ENCODE measurements around the gene RALGAPB.

Gene RALGAPB

DNA sequence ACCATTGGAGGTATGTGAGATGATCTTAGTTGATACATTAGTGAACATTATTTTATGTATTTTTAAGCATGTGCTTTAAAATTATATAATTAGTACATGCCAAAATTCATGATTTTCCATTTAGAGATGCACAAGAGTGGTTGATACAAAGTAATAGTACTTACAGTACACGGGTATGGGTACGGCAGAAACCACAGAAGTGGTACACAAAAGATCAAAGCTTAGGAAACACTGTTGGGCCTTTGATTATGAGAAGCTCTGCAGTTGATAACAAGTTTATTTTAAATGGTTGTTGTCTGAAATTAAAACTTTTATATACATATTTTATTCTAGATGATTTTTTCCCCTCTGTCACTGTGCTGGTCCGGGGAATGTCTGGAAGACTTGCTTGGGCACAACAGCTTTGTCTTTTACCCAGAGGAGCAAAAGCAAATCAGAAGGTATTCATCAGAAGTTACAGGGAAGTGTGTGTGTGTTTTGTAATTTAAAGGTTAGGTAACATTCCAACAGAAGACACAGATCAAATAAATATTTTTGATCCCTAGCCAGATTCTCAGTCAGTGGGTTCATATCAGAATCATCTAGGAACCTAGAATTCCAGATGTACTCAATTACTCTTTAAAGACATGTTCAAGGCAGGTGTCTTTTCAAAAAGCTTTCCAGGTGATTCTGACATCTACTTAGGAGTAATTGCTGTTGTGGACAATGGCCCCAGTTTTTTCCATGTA is 75.9 kb downstream of the RALGAPB start:
- DNase-seq = no peak

DNA sequence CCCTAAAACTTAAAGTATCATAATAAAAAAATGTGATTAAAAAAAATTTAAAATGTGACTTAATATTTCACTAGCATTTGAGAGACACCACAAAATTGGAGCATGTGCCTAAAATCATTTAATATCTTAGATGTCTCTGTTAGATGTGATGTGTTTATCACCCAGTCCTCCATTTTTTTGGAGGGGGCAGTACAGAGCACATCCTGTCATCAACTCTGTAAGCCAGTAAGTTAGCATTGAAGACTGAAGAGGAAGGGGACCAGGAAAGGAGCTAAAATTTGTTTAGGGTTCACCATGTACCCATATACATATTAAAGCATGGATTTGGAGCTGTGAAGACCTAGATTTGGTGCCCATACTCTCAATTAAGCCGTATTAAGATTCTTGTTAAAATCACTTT is 77.6 kb downstream of the RALGAPB start:
- DNase-seq = no peak

DNA sequence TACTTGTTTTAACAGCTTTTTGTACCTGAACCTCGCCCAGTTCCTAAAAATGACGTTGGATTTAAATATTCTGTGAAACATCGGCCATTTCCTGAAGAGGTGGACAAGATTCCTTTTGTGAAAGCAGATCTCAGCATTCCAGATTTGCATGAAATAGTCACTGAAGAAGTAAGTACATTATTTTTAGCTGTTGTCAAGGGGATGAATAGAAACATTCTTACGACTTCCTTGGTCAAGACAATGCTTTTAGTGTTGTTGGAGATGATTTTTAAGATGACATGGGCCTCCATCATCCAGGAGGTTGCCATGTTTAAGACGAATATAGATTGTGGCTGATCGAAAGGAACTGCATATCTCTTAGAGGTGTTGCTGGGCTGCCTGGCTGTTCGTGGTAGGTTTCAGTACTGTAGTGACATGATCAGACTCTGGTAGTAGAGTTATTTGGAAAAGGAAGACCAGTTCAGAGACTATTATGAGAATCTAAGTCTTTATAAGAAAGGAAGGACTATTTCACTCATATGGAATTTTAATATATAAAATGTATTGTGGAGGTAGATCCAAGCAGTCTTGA is 78.5 kb downstream of the RALGAPB start:
- no peak for DNase-seq

DNA sequence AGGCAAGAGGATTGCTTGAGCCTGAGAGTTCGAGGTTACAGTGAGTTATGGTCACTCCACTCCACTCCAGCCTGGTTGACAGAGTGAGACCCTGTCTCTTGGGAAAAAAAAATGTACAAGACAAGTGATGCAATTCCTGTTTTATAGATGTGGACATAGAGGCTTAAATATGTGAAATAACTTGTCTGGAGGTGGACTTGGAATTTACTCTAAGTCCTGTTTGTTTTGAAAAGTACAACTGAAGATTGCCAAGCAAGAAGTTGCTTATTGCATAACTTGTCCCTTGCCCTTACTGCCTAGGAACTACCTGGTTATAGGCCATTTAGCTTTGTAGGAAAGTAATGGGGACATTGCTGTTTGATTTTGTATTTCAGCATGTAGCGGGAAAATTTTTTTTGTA is 82.3 kb downstream of the RALGAPB start:
- no peak for DNase-seq

DNA sequence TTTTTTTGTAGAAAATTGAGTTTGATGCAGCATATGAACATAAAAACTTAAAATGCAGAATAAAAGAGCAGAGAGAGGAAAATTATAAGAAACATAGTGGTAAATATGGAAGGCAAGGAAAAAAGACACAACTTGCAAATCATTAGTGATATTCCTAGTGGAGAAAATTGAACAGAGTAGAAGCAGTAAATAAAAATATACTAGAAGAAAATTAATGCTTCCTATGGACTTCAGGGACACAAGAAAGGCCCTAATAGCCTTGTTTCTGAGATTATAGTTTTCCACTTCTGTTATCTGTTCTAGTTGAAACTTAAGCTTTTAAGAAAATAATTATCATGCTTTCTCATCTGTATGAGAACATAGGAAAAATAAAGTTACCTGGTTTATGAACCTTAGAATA is 82.8 kb downstream of the RALGAPB start:
- DNase-seq = no peak

DNA sequence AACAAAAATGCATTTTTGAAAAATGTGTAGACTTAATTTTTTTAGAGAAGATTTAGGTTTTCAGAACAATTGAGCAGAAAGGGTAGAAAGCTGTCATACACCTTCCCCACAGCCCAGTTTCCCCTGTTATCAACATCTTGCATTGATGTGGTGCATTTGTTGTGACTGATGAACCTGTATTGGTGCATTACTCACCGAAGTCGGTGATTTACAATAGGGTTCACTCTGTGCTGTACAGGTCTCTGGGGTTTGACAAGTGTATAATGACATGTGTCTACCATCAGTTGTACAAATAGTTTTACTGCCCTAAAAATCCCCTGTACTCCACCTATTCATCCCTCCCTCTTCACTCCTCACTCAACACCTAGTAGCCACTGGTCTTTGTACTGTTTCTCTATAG is 84.5 kb downstream of the RALGAPB start:
- no peak for DNase-seq

DNA sequence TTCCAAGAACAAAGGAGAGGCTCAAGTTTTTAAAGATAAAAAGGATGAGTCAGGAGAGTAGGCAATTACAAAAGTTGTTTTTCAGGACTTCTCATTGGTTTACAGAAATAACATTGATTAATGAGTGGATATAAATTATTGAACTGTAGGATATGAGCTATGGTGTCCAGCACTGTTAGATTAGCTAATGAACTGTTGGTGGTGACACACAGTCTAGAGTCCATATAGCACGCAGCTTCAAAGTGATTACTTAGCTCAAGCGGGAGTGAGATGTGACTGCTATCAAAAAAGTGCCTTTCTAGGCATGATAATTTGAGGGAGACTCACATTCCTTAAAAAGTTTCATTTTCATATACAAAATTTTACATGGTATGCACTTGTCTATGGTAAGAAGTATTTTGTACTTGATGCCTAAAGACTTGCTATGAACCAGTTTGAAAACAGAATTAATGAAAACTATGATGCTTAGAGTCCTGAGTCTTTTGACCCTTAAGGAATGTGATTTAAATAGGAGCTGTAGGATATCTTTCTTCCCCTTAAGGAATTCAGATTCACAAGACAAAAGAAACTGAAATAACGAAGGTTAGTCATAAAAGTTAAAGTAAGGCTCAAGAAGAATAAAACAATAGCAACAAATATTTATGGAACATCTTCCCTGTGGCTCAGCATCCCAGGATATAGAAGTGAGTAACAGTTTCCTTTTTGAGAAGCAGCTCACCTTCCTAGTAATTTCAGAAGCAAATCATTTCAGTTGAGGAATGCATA is 86.1 kb downstream of the RALGAPB start:
- DNase-seq = no peak

DNA sequence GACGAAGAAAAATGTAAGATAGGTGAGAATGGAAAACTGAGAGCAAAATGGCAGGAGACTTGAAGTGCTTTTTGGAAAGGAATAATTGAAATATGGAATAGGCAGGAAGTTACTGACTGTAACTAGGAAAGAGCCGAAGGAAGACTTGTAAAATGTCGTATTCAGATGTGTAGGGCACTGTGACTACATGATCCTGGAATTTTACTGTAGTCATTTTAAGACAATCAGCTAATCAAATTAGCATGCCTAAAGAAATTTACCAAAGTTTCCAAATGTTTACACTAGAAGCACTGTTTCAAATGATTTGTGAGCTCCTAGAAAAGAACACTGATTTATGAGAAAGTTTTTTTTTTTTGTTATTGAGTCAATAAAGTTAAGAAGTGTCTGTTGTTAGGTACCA is 87.1 kb downstream of the RALGAPB start:
- no peak for DNase-seq

DNA sequence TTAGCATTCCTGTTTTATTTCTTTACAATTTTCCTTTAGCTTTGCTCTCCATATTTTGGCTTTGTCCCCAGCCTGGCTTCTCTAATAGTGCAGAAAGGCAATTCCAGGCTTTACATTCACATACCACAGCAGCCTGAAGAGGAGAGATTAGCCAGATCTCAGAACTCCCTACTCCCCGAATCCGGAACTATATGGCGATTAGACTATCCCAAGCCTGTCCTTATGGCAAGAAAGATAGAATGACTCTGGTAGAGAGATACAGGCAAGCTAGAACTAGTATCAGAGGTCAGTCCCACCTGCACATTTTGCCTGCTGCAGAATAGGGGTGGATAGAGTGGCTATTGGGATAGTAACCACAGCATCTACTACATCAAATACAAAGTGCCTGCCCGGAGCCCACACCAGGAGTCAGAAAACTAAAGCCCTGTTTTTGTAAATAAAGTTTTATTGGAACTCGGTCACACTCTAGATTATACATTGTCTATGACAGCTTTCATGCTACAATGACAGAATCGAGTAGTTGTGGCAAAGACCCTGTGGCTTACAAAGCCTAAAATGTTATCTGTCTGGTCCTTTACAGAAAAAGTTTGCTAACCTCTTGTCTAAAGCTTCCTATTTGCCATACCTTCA is 91.3 kb downstream of the RALGAPB start:
- DNase-seq = no peak

DNA sequence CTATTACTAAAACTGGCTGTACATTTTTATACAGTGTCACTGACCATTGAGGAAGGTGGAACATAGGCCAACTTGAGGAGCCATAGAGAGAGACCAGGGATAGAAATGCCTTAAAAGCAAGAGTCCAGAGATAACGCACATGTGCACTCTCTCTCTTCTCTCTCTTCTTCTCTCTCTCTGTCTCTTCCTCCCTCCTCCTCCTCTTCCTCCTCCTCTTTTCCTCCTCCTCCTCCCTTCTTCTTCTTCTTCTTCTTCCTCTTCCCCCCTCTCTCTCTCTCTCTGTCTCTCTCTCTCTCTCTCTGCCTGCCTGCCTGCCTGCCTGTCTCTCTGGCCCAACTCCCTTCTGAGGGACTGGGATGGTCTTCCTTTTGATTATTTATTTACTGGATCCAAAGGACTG is 92.0 kb downstream of the RALGAPB start:
- no peak for DNase-seq

DNA sequence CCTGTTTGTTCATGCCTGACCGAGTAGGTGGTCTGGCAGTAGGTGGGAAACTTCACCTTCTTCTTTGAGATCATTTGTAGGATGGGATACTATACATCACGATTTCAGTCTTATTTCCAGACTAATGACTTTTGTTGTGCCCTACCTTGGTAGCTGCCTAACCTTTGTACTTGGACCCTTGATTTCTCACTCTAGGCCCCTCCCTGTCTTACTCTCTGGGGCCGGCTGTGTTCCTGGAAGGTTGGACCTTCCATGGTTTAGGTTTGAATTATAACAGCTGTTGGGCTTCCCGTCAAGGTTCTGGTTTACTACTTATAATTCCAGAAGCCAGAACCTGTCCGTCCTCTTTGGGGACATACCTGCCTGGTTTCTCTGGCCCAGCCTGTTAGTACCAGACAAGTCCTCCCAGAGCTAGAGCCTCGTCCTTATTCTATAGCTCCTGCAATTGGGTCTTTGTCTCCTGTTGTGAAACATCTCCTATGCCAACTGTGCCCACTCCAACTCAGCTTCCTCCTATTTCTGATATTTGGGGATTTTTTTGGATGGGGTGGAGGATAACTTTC is 93.5 kb downstream of the RALGAPB start:
- DNase-seq = no peak

DNA sequence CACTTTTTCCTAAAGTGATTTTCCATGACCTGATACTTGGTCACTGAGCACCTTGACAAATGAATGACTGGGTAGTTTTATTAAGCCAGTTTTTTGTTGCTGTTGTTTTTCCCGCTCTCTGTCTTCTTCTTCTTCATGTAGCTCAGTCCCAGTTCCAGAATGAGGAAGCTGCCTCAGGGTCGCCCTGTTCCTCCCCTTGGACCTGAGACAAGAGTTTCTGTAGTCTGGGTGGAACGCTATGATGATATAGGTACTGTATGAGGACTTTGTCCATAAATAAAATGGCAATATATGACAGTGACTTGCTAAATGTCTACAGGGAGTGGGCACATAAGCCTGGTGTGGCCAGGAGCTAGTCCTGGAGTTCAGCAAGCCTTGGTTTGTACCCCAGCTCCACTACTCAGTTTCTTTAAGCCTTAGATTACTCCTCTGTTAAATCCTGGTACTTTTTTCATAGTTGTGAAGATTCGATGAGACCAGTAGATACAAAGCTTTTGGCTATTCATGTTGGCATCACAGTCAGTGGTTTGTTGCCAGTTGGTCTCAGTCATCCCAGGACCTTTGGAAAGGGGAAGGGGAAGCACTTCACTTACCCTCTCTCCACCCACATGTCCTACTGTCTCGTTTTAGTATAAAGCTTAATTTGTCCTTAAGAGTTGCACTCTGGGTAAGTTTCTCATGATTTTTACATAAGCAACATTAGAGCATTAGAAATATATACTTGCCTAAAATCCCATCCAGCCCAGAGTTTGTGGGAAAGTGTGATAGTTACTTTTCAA is 97.3 kb downstream of the RALGAPB start:
- DNase-seq = no peak

DNA sequence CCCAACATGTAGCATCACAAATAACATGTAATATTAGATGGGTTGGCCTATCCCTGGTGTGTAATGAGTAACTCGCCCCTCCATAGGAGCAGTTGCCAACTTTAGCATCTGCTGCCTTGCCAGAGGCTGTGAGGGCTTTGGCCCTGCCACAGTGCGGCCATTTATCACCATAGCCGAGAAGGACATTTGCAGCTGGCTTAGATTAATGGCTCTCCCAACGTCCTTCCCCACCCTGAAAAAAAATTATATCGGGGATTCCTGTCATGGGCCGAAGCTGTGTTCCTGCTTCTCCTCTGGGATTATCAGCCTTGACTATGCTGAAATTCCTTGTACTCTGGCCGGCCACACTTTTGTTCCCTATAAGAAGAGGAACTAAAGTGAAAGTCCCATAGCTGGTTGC is 100.8 kb downstream of the RALGAPB start:
- DNase-seq = no peak

DNA sequence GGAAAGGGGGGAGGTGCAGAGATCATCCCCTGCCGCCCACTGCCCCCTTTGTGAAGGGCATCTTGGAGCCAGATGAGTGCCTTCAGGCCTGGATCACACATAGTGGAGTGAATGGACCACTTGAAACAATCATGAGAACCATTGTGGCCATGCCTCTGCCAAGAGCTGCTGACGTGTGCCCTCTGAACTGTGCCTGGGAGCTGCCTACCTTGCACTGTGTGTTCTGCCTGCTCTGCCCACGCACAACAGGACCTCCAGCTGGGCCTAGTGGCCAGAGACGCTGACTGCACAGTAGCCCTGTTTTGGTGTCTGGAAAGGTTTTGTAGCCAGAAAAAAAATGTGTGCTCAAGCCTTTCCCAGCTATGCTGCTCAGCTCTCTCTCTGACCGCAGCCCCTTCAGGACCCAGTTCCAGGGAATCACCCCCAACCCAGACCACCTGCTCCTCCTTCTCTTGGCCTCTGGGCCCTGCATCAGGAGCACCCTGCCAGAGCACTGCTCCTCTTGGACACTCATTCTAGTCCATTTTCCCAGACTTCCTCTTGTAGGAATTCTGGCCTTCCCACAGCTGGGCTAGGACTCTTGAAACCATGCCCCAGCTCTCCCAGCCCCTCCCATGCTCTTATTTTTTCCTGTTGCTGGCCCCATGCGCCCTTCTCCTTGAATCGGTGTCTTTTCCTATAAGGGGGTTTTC is 106.7 kb downstream of the RALGAPB start:
- no peak for DNase-seq

DNA sequence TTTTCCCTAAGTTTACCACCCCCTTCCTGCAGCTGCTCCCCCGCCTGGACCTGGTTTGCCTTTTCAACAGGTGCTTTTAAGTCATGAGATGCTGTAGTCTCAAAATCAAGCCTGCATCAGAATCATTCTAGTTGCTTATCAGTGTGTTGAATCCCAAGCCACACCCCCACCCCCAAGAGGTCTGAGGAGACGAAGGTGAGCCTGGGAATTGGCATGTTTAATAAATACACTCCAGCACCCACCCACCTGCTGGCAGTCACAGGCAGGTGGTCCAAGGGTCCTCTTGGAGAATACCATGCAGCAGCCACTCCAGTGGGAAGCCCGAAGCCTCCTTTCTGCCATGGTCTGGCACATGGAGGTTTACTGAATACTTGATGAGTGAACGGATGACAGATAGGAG is 107.3 kb downstream of the RALGAPB start:
- DNase-seq = no peak

DNA sequence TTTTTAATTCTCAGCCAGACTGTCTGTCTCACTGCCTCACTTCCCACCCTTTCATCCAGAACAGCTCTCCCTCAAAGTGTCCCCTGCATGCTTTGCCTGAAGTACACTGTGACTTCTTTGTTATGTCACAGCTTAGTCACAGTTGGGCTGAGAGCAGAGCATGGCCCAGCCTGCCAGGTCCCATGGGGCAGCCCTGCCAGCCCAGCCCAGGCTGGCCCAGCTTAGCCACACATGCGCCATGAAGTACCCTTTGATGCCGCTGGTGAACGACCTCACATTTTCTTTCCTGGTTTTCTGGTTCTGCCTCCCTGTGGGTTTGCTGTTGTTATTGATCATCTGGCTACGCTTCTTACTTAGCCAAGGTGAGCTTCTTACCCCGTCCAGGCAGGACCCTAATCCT is 108.4 kb downstream of the RALGAPB start, which contains the start of gene ADIG:
ADIG (plus strand) TSS at position 185 of the 400 bp plus-strand sequence; CDS start at position 239, 54 bp downstream.
- peak; percentile 40 for DNase-seq

DNA sequence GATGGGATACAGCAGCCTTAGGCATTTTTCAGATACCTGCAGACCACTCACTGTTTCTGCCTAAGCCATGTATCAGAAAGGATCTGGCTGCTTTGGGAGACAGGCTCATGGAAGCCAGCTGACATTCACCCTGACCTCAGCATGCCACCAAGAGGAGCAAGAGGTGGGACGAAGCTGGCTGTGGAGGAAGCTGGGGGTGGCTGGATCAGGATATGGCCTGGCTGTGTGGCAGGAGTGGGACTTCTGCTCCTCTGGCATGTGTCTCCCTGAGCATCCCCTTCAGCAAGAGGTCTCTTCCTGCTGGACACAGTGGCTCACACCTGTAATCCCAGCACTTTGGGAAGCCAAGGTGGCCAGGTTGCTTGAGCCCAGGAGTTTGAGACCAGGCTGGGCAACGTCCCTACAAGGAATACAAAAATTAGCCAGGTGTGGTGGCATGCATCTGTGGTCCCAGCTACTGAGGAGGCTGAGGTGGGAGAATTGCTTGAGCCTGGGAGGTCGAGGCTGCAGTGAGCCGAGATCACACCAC is 109.3 kb downstream of the RALGAPB start:
- DNase-seq = no peak

DNA sequence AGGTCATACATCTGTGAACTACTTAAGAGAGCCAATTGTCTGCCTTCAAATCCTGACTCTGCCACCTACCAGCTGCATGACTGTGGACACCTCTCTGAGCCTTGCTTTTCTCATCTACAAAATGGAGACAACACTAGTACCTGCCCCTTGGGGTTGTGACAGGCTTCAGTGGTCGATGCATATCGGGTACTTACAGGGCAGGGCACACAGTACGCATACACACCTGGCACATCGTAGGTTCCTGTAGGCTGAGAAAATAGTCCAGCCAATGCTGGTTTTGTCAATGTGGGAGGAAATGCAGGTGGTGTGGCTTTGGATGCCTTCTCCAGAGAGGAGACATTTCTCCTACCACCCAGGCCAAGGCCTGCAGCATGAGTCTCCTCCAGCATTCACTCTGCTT is 110.7 kb downstream of the RALGAPB start:
- no peak for DNase-seq

DNA sequence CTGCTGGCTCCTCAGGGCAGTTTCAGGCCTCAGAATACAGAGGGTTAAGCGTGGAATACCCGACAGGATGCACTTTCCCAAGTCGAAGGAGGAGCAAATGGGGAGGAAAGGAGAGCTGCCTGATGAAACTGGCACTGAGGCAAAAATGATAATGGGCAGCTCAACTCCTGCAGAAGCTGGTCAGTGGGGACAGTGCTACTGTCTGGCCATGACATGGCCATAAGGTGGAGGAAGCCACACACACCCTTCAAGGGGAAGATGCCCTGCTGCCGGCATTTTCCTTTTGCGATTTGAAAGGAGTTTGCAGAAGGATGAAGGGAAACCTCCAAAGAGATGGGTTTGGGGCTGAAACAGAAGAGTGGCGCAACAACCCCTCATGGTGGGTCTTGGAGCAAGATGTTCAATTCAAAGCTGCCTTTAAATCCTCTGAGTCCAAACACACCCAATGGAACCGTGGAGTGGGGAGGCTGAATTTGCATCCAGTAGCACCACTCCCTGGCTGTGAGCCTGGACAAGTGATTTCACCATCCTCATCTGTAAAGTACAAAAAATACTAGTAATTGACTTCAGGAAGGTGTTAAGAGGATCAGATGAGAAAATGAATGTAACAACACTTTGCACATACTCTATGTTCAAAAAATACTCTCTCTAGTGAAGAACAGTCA is 111.6 kb downstream of the RALGAPB start:
- no peak for DNase-seq

DNA sequence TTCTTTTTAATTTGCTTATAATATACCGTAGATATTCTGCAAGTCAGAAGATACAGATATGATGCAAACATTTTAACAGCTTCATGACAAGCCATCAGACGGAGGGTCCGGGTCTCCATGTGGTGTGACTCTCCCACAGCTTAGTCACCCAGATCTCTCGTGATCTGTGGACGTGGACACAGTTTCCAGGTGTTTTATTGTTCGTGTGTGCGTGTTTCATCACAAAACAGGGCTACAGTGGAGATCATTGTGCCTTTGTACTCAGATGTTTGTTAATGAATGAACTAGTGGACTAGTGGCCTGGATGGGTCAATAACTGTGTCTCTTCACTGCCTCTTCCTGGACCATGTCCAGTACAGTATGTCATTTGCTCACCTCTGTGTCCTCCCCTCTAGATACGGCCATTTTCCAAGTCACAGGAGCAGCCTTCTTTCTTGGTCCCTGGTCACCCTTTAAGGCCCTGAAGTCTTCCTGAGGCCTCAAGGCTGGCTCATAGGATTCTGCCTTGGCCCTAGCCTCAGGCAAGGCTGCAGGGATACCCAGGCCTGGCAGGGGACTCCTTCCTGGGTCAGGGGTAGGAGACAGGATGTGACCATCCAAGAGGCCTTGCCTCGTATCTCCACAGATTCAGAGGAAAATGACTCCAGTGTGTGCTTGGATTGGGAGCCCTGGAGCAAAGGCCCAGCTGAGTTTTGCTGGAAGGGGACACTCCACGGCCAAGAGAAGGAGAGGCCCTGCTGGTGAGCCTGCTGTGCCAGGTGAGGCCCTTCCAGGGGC is 112.9 kb downstream of the RALGAPB start:
- no peak for DNase-seq

Data from fibroblast of skin of back (primary cell).